22Rv1 (cell line): Measurements from ENCODE around the gene MED29.

Experiments used
- ZFX ChIP-seq: fragments of 450-650 bp; IDR thresholded peaks from 2 replicates; pipeline ENCODE4 v1.6.1; 2017; ENCODE audit warnings: antibody characterized with exemption, borderline replicate concordance
- TF ChIP-seq, protein P1 (sequence below): fragments of 450-650 bp; IDR thresholded peaks from 2 replicates; pipeline ENCODE4 v1.5.1; 2017; ENCODE audit warnings: mild to moderate bottlenecking

- TF ChIP-seq, protein P1, sequence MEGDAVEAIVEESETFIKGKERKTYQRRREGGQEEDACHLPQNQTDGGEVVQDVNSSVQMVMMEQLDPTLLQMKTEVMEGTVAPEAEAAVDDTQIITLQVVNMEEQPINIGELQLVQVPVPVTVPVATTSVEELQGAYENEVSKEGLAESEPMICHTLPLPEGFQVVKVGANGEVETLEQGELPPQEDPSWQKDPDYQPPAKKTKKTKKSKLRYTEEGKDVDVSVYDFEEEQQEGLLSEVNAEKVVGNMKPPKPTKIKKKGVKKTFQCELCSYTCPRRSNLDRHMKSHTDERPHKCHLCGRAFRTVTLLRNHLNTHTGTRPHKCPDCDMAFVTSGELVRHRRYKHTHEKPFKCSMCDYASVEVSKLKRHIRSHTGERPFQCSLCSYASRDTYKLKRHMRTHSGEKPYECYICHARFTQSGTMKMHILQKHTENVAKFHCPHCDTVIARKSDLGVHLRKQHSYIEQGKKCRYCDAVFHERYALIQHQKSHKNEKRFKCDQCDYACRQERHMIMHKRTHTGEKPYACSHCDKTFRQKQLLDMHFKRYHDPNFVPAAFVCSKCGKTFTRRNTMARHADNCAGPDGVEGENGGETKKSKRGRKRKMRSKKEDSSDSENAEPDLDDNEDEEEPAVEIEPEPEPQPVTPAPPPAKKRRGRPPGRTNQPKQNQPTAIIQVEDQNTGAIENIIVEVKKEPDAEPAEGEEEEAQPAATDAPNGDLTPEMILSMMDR = no peak
- TF ChIP-seq ZFX = no peak
These were observed 5.4 kb upstream of the MED29 start for GRCh38 chr19:39385629-39386411.
